C4-2B (cell line): ENCODE results near the gene EPN3.

ENCODE experiments used
- H3K27ac ChIP-seq: fragments of 450-650 bp; 2 replicates; pipeline ENCODE4 v1.5.1; 2017
- CTCF ChIP-seq: fragments of 450-650 bp; conservative IDR thresholded peaks from 2 replicates; pipeline ENCODE4 v1.5.1; 2017; ENCODE audit warnings: mild to moderate bottlenecking
- ZFX ChIP-seq: fragments of 450-650 bp; IDR thresholded peaks from 2 replicates; pipeline ENCODE4 v1.6.1; 2017

The EPN3 gene

DNA sequence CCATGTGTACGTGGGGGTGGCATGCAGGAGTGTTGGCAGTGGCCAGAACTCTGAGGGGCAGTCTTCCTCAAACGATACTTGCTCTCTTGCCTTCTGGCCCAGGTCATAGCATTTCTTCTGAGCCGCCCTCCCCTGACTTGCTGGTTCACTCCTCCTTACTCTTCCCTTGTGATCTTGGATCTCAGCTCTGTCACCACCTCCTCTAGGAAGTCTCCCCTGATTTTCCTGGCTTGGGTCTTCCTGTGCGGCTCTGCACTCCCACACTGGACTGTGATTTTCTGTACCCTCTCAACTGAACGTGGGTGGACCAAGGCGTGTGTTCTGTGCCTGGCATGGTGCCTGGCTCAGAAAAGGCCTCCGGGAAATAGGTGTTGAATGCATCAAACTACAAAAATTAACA lies 2.9 kb downstream of the EPN3 start:
- TF ChIP-seq CTCF = no peak
- TF ChIP-seq ZFX = no peak
- H3K27ac ChIP-seq = peak overlapping the region; percentile 100

DNA sequence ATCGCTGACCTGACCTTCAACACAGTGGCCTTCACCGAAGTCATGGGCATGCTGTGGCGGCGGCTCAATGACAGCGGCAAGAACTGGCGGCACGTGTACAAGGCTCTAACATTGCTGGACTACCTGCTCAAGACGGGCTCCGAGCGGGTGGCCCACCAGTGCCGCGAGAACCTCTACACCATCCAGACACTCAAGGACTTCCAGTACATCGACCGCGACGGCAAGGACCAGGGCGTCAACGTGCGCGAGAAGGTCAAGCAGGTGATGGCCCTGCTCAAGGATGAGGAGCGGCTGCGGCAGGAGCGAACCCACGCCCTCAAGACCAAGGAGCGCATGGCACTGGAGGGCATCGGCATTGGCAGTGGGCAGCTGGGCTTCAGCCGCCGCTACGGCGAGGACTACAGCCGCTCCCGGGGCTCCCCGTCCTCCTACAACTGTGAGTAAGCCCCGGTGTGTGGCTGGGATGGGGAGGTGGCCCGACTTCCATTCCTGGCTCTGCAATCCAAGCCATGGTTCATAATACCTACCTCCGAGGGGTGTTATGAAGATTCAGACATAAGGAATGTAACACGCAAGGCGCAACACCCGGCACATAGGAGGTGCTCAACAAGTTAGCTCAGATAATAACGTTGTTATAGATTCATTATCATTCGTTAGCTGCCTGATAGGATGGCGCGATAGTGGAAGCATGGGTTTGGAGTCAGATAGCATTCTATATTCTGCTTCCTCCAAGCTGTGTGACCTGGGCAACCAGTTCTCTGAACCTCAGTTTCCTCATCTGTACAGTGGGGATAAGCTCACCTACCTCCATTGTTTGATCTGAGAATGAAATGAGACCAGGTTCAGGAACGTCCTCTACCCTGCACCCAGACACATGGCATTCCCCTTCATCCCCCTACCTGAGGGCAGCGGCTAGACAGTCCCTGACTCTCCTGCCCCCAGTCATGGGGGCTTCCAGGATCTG lies 4.4 kb downstream of the EPN3 start:
- TF ChIP-seq CTCF (no peak), ZFX (no peak)
- no peak overlapping the region for H3K27ac ChIP-seq

DNA sequence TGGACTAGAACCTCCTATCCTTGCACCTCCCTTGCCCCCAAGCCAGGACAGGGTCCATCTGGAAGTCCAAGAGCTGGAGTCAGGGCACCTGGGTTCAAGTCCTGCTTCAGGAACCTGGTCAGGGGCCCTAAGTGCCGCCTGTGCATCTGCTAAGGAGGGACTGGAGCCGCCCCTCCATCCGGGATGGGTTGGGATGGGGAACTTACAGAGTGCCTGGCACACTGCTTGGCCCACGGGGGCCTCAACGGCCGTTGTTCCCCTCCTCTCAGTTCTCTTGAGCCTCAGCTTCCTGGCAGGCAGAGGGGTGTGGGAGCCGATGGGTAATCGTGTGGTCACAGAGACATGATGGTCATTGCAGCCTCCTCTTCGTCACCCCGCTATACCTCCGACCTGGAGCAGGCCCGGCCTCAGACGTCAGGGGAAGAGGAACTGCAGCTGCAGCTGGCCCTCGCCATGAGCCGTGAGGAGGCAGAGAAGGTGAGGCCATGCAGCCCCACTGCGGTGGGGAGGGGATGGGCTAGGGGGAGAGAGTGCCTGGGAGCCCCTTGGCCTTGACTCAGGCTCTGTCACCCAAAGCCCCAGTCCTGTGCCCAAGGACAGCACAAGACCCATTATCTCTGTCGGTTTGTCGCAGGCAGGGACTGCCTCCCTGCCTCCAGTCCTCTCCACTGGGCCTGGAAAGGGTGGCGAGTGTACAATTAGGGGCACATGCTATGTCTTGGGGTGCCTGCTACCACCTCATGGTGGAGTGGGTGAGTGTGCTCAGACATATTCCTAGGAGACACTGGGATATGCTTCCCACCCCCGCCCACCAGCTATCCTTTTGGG lies 5.4 kb downstream of the EPN3 start:
- TF ChIP-seq ZFX = no peak
- no peak for TF ChIP-seq CTCF
- no peak overlapping the region for H3K27ac ChIP-seq

DNA sequence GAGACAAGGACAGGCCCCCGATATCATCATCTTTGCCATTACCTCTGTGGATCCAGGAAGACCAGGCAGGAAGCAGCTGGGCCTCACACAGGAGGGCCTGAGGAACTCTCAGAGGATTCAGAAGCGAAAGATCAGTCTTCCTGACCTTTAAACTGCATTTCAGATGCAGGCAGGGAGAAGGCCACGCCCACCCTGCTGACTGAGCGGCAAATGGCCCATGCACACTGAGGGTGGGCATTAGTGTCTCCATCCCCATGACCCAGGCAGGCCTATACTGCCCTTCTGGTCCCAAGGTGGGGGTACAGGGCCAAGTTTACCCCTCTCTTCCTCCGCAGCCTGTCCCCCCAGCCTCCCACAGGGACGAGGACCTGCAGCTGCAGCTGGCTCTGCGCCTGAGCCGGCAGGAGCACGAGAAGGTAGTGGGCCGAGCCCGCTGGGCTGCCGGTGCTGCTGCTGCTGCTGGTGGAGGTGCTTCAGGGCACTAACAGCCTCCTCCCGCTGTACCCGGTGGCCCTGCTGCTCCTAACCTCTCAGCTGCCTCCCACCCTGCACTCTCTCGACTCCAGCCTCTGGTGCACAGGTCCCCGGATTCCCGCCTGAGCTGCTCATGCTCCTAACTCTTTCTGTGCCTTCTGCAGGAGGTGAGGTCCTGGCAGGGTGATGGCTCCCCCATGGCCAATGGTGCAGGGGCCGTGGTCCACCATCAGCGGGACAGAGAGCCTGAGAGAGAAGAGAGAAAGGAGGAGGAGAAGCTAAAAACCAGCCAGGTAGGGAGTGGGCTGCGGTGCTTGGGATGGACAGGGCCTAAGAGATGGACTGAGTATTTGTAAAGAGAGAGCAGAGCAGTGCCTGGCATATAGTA lies 6.2 kb downstream of the EPN3 start:
- H3K27ac ChIP-seq = no peak overlapping the region
- no peak for TF ChIP-seq CTCF
- no peak for TF ChIP-seq ZFX

GRCh38 chr17:50539762-50540559 lies 7.4 kb downstream of the EPN3 start:
- H3K27ac ChIP-seq = peak overlapping the region; percentile 97

More at GRCh38 chr17:50539762-50540559, 7.4 kb downstream of the EPN3 start:
- TF ChIP-seq ZFX = no peak
- TF ChIP-seq CTCF = no peak
